ENCODE results near the gene STMN3.

GRCh38 chr20:63599396-63600050, 53.7 kb downstream of the STMN3 start:
- TF ChIP-seq CTCF (conservative IDR thresholded peaks at IDR 0.05; ENCODE audit: low read depth, low read length) (no peak), EZH2 (IDR thresholded peaks at IDR 0.05; ENCODE audit: low read length, unreplicated experiment) (no peak)

Measured in PC-3 (cell line).